AG10803 (cell line): ENCODE data around the gene B4GALNT3.

ENCODE experiments used
- DNase-seq: peaks from one replicate; pipeline ENCODE4 v3.0.0; 2010; ENCODE audit warnings: low read depth
- H3K4me3 ChIP-seq: 2 replicates; pipeline ENCODE4 v1.5.1; 2011; ENCODE audit warnings: mild to moderate bottlenecking, low read length, control low read depth
- TF ChIP-seq, protein P1 (sequence below): conservative IDR thresholded peaks from 2 replicates; pipeline ENCODE4 v1.5.1; 2011; ENCODE audit warnings: mild to moderate bottlenecking, low read length, control low read depth, inconsistent platforms

Gene B4GALNT3

DNA sequence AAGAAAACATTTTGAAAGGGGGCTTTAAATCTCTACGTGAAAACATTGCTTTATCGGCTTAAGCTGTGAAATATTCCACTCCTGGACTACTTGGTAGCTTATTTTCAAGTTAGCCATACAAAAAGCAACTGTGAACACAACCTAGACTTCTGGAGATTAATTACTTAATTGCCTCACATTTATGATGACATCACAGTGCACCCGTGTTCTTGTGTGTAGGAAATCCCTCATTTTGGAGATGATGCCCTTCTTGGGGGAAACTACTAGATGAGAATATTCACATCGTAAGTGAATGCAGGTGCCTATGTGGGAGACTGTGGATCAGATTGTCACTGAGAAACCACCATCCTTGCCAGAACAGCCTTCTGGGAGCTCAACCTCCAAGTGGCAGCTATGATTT is 10.5 kb upstream of the B4GALNT3 start:
- TF ChIP-seq, protein P1, sequence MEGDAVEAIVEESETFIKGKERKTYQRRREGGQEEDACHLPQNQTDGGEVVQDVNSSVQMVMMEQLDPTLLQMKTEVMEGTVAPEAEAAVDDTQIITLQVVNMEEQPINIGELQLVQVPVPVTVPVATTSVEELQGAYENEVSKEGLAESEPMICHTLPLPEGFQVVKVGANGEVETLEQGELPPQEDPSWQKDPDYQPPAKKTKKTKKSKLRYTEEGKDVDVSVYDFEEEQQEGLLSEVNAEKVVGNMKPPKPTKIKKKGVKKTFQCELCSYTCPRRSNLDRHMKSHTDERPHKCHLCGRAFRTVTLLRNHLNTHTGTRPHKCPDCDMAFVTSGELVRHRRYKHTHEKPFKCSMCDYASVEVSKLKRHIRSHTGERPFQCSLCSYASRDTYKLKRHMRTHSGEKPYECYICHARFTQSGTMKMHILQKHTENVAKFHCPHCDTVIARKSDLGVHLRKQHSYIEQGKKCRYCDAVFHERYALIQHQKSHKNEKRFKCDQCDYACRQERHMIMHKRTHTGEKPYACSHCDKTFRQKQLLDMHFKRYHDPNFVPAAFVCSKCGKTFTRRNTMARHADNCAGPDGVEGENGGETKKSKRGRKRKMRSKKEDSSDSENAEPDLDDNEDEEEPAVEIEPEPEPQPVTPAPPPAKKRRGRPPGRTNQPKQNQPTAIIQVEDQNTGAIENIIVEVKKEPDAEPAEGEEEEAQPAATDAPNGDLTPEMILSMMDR: no peak
- H3K4me3 ChIP-seq: no peak overlapping the region
- no peak for DNase-seq

- no peak overlapping the region for H3K4me3 ChIP-seq
- DNase-seq: no peak
- TF ChIP-seq, protein P1: no peak
These were observed 9.3 kb upstream of the B4GALNT3 start for GRCh38 chr12:450438-450837.

DNA sequence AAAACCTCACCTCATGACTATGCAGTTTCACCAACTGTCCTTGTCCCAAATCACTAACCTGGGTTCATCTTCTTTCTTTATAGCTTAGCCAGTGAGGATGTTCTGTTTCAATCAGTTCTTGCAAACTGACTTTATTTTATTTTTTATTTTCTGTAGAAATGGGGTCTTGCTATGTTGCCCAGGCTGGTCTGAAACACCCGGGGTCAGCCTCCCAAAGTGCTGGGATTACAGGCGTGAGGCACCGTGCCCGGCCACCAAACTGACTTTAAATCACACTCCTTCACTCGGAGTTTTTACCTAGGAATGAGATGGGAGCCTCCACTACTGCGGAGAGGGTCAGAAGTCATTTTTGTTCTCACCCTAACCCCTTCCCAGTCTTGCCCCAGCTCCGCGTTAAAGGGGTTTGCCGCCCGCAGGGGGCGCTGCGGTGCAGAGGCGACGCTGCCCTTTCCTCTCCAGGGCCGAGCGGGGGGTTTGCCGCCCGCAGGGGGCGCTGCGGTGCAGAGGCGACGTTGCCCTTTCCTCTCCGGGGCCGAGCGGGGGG is 7.0 kb upstream of the B4GALNT3 start:
- DNase-seq: no peak
- TF ChIP-seq, protein P1: peak; percentile 30
- no peak overlapping the region for H3K4me3 ChIP-seq

- DNase-seq: no peak
- H3K4me3 ChIP-seq: no peak overlapping the region
- TF ChIP-seq, protein P1: no peak
These were observed 4.9 kb upstream of the B4GALNT3 start for GRCh38 chr12:454833-455232.

DNA sequence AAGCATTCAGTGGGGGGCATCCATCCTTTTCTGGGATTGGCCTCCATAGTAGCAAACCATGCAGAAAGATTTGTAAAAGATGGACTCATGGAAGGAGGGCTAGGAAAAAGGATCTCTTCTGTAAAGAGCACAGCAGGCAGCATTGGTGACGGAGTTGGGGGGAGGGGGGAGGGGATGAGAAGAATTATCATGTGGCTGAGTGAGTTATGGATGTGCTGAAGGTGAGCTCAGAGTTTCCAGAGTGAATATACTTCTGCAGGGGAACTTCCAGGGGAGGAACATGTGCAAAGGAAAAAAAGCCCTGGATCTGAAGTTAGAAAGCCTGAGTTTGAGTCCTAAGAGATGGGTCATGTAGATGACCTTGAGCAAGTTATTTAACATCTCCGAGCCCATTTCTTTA is 3.9 kb upstream of the B4GALNT3 start:
- no peak overlapping the region for H3K4me3 ChIP-seq
- DNase-seq: no peak
- TF ChIP-seq, protein P1: no peak

GRCh38 chr12:457676-458075 is 2.1 kb upstream of the B4GALNT3 start:
- DNase-seq: no peak
- TF ChIP-seq, protein P1: no peak
- no peak overlapping the region for H3K4me3 ChIP-seq

GRCh38 chr12:459050-459429 is 699 bp upstream of the B4GALNT3 start:
- TF ChIP-seq, protein P1: no peak
- DNase-seq: no peak
- no peak overlapping the region for H3K4me3 ChIP-seq
